Neural progenitor cell (in vitro differentiated cells): Measurements from ENCODE around the gene SPTBN1.

Experiments
- CTCF ChIP-seq: fragments of 200-600 bp; sonication (generic); IDR thresholded peaks from 2 replicates; pipeline ENCODE4 v1.5.1; 2017; ENCODE audit warnings: antibody characterized with exemption, mild to moderate bottlenecking
- EZH2 ChIP-seq: fragments of 200-600 bp; sonication (generic); IDR thresholded peaks from 2 replicates; pipeline ENCODE4 v1.6.1; 2017; ENCODE audit warnings: antibody characterized with exemption, mild to moderate bottlenecking, moderate library complexity
- EZH2phosphoT487 ChIP-seq: fragments of 200-600 bp; sonication (generic); IDR thresholded peaks from 2 replicates; pipeline ENCODE4 v1.6.1; 2017; ENCODE audit warnings: antibody characterized with exemption

- TF ChIP-seq CTCF = no peak
- no peak for TF ChIP-seq EZH2
- no peak for TF ChIP-seq EZH2phosphoT487
Measured at GRCh38 chr2:54597153-54597848, 141.2 kb downstream of the SPTBN1 start.
